Measurements from ENCODE around the gene BRD9. TPM values are rescaled to one million over a fixed set of nuclear protein-coding genes. Genes with fewer than 3 reads are reported as not detected.

The BRD9 gene
- total and polyA plus RNA-seq, 2 donors (not counting 3 experiments of a cell fraction or from before 2014, with no cell fraction given): 17.6 to 67.6 TPM

GRCh38 chr5:936149-937144 is 43.8 kb upstream of the BRD9 start:
- FAIRE-seq (no peak), DNase-seq (ENCODE audit: low read depth, low spot score) (no peak)
- H2AFZ ChIP-seq (ENCODE audit: low read depth, low read length): no peak overlapping the region
- H3K4me2 ChIP-seq (ENCODE audit: insufficient read depth, low read length): no peak overlapping the region
- H4K20me1 ChIP-seq (replicated peaks; ENCODE audit: control insufficient read depth, extremely low read depth, insufficient read depth, low read length): no peaks in the 10 kb centered on the region
- no peaks in the 10 kb centered on the region for H3K36me3 ChIP-seq (ENCODE audit: control insufficient read depth in 2 of 2, extremely low read depth in 1 of 2, insufficient read depth in 2 of 2, low read length in 2 of 2)
- POLR2A ChIA-PET: no interaction called here
- no peaks in the 10 kb centered on the region for H3K9me1 ChIP-seq (replicated peaks; ENCODE audit: control insufficient read depth, extremely low read depth, insufficient read depth, low read length)
- H3K27ac ChIP-seq (ENCODE audit: insufficient read depth, low read depth, low read length): no peak overlapping the region
- no peak for TF ChIP-seq GATA2 (IDR thresholded peaks at IDR 0.05; ENCODE audit: insufficient read depth, insufficient read length, low read depth, low read length)
- TF ChIP-seq EZH2 (IDR thresholded peaks at IDR 0.05; ENCODE audit: borderline replicate concordance, low read depth, low read length, severe bottlenecking): no peak
- no peak for TF ChIP-seq POLR2AphosphoS5 (IDR thresholded peaks at IDR 0.05; ENCODE audit: insufficient read depth, low read depth, low read length)
- TF ChIP-seq JUN (IDR thresholded peaks at IDR 0.05; ENCODE audit: borderline replicate concordance, insufficient read depth, insufficient read length, low read depth): no peak
- TF ChIP-seq MAX (IDR thresholded peaks at IDR 0.05; ENCODE audit: insufficient read depth, insufficient read length): no peak
- no peak for TF ChIP-seq POLR2A (IDR thresholded peaks at IDR 0.05; ENCODE audit: low read depth, low read length)
- no peak for TF ChIP-seq CTCF (IDR thresholded peaks at IDR 0.05; ENCODE audit: extremely low read depth in 1 of 2, insufficient read depth in 1 of 2, low read depth in 1 of 2, low read length in 2 of 2)
- no peak for TF ChIP-seq MYC (IDR thresholded peaks at IDR 0.05; ENCODE audit: low read depth, low read length)
- no peak for TF ChIP-seq FOS (IDR thresholded peaks at IDR 0.05; ENCODE audit: borderline replicate concordance, insufficient read depth, low read length)
- dilution Hi-C loops (cut with MboI; ENCODE audit: extremely low pct_ligation_motif_present, low sequenced_read_pairs): no loop called here
- H3K4me3 ChIP-seq (replicated peaks in 1 of 3; ENCODE audit: insufficient read depth in 1 of 3, low read depth in 1 of 3, low read length in 3 of 3): no peak overlapping the region
- H3K79me2 ChIP-seq (ENCODE audit: control insufficient read depth, insufficient read depth, low read length): no peaks in the 10 kb centered on the region
- H3K4me1 ChIP-seq (ENCODE audit: control insufficient read depth, extremely low read depth, insufficient read depth, low read length): no peaks in the 10 kb centered on the region
- H3K9me3 ChIP-seq (replicated peaks; ENCODE audit: control insufficient read depth, insufficient read depth, low read length): no peaks in the 10 kb centered on the region
- H3K9ac ChIP-seq (replicated peaks; ENCODE audit: extremely low read depth, insufficient read depth, low read length): no peak overlapping the region
- CTCF ChIA-PET: no interaction called here
- intact Hi-C loops (cut with micrococcal nuclease): no loop called here
- BruUV-seq (replicated peaks): no TSS peak
- no peaks in the 10 kb centered on the region for H3K27me3 ChIP-seq (ENCODE audit: control insufficient read depth in 2 of 2, insufficient read depth in 2 of 2, low read length in 2 of 2)

Data from endothelial cell of umbilical vein (primary cell).